22Rv1 (cell line): ENCODE results near the gene RDH14.

Experiments
- H3K27ac ChIP-seq: fragments of 450-650 bp; 2 replicates; pipeline ENCODE4 v1.5.1; 2017
- CTCF ChIP-seq: fragments of 450-650 bp; IDR thresholded peaks from 2 replicates; pipeline ENCODE4 v1.5.1; 2017; ENCODE audit warnings: mild to moderate bottlenecking
- ZFX ChIP-seq: fragments of 450-650 bp; IDR thresholded peaks from 2 replicates; pipeline ENCODE4 v1.6.1; 2017; ENCODE audit warnings: antibody characterized with exemption, borderline replicate concordance

The RDH14 gene

GRCh38 chr2:18517386-18517785 is 43.1 kb downstream of the RDH14 start:
- H3K27ac ChIP-seq: no peak overlapping the region
- TF ChIP-seq CTCF: no peak
- no peak for TF ChIP-seq ZFX

GRCh38 chr2:18516112-18516511 is 44.3 kb downstream of the RDH14 start:
- TF ChIP-seq CTCF (no peak), ZFX (no peak)
- no peak overlapping the region for H3K27ac ChIP-seq

GRCh38 chr2:18514526-18515461 is 45.7 kb downstream of the RDH14 start:
- TF ChIP-seq ZFX: no peak
- no peak for TF ChIP-seq CTCF
- H3K27ac ChIP-seq: no peak overlapping the region

GRCh38 chr2:18510775-18511174 is 49.7 kb downstream of the RDH14 start:
- TF ChIP-seq ZFX (no peak), CTCF (no peak)
- H3K27ac ChIP-seq: no peak overlapping the region

- no peak overlapping the region for H3K27ac ChIP-seq
- TF ChIP-seq ZFX: no peak
- TF ChIP-seq CTCF: no peak
Measured at GRCh38 chr2:18506883-18507509, 53.5 kb downstream of the RDH14 start.

GRCh38 chr2:18505703-18506341 is 54.6 kb downstream of the RDH14 start:
- no peak overlapping the region for H3K27ac ChIP-seq
- TF ChIP-seq CTCF (no peak), ZFX (no peak)
